HG03565 (cell line): ENCODE measurements around the gene DMRT2.

Source experiments
- ATAC-seq: cut with Tn5 transposase; IDR thresholded peaks from one replicate; pipeline ENCODE4 v1.9.1; 2021; ENCODE audit warnings: mild to moderate bottlenecking, moderate library complexity; ENCODE audit not compliant: unreplicated experiment

The DMRT2 gene

DNA sequence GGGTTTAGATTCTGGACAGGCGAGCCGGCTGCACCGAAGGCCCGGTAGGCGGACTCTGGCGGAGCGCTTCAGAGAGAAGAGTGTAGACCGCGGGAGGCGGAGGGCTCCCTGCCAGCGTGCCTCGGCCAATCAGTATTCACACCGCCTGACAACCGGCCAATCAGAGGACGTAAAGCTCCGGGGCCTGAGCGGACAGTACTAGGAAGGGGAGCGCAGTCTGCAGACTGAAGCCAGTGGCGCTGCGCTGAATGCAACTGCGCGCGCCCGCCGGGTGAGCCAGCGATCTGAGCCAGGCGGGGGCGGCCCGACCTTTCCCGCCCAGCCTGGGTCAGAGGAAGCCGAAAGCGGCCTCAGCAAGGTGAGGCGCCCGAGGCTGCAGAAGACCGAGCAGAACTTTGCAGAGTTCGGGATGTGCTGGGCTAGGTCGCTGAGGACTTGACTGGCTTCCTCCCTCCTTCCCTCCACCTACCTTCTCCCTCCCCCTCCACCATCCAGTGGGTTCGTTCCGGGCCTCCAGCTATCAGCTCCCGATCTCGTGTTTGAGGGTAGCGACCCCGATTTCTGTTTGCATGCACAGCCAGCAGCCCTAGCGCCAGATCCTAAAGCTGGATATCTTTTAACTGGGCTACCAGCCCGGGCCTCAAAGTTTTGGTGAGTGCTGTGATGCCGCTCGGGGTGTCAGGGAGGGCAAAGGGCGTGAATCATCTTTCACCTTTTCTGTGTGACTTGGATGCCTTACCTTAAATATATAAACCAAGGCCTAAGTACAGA is at the start of gene DMRT2:
TSS of gene DMRT2 (plus strand) at position 233 of the 771 bp plus-strand sequence. CDS start 1,257 bp downstream, outside the sequence.
- ATAC-seq, result peak; percentile 60

DNA sequence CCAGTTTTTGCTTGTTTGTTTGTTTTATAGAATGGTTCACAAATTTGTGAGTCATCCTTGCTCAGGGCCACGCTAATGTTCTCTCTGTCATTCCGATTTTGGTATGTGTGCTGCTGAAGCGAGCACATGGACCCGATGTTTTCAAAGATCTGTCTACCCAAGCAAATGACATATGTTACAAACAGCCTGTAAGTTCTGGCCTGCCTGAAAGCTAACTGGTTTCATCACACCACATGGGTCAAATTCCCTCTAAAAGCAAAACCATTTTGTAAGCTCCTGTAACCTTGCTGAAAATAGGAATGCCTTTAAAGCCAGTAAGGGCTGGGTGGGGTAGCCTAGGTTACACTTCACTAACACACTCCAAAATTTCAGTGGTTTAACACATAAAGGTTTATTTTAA is 48.3 kb upstream of the DMRT2 start:
- ATAC-seq, result no peak

DNA sequence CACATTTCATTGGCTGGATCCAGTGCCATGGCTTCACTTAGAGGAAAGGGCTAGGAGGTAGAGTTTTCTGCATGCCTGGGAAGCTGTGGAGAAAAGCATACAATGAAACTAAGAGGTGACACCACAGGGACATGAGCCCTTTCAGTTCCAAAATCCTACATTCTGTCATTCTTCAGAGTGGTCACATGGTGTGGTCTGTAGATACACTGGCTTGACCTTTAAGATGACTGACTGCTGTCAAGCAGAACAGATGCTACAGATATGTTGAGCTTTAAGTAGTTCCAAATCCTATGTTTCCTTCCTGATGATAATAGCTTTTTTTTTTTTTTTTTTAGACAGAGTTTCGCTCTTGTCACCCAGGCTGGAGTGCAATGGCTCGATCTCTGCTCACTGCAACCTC is 47.5 kb upstream of the DMRT2 start:
- ATAC-seq, result no peak

DNA sequence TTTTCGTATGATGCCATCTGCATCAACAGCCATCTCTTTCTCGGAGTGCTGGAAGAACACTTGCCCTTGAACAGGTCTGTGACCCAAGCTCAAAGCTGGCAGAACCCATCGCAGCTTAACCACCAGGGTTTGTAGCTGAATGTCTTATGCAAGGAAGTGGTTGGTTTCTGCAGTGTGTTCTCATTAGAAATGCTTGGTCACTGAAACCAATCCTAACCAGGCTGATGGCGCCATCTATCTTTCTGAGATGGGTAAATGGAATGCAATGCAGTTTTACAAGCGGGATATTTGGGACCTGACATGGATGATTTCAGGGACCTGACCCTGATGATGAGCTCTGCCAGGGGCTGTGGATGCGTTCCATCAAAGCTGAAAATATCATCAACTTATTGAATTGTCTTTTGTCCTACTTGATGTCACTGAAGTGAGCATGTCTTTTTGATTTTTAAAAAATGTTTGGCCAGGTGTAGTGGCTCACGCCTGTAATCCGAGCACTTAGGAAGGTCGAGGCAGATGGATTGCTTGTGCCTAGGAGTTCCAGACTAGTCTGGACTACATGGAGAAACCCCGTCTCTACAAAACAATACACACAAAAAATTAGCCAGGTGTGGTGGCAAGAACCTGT is 45.0 kb upstream of the DMRT2 start:
- peak; percentile 42 for ATAC-seq

DNA sequence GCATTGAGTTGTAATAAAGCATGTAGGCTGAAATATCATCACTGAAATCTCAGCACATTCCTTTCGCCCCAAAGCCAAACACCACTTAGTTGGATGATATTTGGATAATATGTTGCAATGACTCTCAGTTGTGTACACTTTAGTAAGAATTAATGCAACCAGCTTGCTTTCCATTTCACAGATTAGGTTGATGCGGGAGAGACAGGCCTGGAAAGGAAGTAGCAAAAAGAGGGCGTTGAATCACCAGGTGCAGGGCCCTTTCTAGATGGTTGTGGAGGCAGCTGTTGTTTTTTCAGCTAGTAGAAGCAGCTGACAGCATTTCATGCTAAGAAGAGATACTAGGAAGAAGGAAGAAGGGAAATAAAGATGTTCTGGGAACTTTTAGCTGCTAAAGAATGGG is 42.8 kb upstream of the DMRT2 start:
- no peak for ATAC-seq

DNA sequence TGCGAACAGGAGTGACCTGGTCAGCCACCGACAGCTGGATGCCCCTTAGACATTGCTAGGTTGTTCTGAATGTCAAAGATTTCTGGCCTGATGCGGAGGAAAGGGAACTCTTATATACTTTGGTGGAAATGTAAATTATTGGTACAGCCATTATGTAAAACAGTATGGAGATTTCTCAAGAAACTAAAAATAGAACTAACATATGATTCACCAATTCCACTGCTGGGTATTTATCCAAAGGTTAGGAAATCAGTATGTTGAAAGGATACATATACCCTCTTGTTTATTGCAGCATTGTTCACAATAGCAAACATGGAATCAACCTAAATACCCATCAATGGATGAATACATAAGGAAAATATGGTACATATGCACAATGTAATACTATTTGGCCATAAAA is 41.9 kb upstream of the DMRT2 start:
- ATAC-seq, result no peak

DNA sequence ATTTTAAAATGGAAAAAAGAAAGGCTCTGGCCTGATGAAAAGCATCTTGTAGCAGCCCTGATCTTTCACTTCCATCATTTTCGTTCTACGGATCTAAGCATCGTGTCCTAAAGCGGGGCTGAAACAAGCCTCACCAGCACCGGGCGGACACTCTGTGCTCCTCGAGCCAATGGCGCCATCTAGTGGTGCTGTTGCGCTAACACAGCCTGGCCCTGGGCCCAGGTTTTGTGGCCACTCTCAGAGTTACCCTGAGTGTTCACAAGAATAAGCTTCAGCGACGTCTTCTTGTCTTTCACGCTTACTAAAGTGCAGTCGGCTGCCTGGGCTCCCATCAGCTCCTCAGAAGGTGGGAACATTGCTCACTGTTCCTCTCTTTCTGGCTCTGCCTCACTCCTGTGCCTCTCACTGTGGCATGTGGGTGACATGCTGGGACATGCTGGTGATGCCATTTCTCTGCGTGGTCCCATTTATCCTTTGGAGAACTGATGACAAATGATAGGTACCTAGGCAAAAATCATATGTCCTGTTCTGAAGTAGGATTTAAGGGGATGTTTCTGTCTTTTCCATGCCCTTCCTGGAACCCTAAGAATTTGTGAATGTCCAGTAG is 41.0 kb upstream of the DMRT2 start:
- peak; percentile 91 for ATAC-seq

DNA sequence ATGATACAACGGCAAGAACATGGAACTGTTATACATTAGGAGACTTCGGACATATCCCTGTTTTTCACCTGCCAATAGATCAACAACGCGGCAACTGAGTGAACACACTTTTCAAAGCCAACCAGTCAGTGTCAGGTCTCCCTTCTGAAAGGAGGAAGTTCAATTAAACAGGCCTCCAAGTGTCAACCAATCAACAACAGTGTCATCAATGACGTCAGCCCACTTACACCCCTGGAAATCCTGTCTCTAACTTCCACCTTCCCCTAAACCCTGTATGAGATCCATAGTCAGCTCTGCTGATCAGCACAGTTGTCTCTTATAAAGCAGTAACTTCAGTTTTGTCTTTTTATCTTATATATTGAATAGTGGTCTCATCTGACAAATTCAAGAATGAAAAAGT is 37.1 kb upstream of the DMRT2 start:
- no peak for ATAC-seq

DNA sequence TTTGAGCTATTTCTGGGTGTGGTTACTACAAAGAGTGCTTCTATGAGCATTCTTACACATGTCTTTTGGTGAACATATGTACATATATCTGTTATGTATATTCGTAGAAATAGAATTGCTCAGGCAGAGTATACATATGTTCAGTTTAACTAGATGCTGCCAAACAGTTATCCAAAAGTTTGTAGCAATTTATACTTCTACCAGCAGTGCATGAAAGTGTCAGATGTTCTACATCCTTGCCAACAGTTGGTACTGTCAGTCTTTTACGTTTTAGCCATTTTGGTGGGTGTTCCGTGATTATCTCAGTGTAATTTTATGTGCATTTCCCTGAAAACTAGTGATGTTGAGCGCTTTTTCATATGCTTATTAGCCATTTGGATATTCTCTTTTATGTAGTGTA is 35.9 kb upstream of the DMRT2 start:
- ATAC-seq, result no peak

DNA sequence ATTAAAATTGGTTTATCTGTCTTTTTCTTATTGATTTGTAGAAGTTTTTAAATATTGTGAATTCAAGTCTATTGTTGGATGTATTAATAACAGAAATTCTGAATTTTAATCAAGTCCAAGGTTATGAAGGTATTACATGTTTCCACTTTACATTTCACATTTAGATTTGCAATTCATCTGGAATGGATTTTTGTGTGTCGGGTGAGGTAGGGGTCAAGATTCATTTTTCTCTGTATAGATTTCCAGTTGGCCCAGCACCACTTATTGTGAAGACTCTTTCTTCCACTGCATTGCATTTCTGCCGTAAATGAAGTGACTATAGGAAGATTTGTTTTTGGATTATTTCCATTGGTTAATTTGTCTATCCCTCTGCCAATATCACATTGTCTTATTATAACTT is 35.5 kb upstream of the DMRT2 start:
- ATAC-seq, result no peak

DNA sequence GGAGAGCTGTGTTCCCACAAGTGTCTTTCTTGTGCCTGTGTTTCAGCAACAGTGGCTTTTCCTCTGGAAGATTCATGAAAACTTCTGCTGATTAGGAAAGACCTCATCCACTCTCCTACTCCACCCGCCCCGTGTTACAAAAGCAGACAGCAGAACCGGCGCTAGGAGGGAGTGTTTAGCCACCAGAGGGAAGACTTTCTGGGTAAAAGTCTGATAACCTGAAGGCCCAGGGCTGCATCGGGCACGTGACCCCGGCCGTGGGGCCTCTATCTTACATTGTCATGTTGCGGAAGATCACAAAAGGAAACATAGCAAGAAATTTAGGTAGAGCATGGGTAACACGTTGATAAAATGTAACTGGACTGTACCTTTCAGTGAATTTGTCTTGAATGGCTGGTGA is 32.0 kb upstream of the DMRT2 start:
- ATAC-seq, result no peak

DNA sequence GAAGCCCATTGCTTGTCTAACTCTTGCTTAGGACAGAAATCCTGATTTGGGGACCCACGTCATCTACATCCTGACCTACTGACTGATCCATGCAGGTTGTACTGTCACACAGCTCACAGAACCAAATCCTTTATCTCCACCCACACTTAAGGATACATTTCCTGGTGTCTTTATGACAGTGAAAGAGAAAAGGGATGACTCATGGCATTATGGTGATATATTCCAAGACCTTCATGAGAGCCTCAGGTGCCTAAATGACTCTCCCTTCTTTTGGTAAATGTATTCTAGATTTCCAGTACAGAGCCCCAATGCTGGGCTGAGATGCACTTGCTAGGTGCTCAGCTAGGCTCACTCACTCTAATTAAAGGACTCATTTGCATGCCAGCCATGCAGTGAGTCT is 26.0 kb upstream of the DMRT2 start:
- ATAC-seq, result no peak

DNA sequence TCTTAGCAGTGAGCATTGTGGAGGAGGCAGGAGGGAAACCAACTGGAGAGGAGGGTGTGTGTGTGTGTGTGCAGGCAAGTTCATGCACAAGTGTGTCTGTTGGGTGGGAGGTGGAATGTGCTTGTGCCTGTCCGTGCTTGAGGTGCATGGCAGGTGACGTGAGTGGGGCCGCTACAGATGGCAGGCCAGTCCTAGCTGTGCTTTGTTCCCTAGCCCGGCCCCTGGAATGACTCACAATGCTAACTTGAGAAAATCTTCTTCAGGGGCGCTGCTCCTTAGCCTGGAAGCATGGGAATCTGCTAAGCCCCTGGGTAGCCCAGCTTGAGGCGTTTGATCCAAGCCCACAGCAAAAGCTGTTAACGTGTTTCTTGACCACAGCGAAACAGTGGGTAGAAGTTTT is 25.0 kb upstream of the DMRT2 start:
- no peak for ATAC-seq

DNA sequence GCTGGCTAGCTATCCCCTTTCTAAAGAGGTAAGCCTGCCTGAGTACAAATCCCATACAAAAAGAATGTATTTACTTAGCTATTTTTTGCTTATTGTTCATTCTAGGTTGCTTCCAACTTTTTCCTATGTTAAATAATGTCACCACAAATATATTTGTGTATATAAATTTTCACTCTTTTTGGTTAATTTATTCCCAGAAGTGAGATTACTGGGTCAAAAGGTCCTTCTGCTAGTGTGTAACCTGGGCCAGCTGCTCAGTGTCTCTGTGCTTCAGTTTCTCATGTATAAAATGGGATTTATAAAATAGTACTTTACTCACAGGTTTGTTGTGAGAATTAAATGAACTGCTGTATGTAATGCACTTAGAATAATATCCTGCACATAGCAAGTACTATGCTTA is 23.9 kb upstream of the DMRT2 start:
- ATAC-seq, result no peak

DNA sequence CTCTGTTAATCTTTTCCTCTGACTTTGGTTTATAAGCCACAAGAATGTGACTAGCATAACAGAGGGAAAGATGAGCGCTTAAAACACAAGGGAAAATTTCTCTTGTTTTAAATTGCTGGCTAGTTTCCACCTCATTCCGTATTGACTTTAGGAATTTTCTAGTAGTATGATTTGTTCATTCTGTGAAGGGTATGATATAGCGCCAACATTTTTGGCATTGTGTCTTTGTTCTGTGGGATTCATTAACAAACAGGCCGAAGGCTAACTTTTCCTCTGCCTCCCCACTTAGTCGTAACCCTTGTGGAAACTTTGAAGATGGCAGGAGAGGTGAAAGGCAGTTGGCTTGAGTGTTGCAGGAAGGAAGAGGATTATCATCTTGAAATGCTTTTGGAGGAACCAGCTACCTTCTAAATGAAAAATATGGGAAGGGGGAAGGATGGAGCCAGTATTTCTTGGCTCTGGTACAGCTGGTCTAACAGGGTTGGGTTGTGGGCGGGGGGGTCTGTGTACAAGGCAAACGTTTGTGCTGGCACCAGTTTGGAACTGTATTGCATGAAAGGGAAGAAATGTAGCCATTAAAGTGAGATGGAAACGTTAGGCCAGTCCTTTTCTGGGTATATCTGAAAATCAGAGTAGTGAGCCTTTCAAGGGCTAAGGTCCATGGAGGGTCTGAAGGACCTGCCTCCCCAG is 21.5 kb upstream of the DMRT2 start:
- no peak for ATAC-seq

DNA sequence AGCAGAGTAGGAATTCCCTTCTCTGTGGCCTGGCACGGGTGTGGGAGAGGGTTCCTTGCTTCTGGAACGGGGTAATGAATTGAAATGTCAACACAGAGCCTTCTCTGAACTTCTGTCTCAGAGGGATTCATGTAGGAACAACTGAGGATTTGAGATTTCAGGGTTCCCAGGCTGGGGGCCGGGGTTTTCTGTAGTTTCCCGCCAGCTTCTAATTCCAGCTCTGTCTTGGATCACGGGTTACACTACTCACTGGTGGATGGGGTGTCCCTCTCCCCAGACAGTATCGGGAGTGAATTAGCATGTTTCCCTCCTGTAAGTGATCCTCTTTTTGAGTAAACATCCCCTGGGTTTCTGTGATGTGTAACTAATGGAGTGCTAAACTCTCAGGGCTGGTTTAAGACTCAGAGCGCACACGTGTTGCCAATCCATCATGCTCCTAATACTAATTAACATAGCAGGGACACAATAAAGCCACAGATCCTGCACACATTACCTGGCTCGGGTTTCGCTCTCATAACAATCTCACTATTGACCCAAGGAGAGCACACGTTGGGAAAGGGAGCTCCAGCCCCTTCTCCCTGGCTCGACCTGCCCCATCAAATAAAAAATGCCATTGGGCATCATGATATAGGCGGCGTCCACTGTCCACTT is 18.1 kb upstream of the DMRT2 start:
- no peak for ATAC-seq

DNA sequence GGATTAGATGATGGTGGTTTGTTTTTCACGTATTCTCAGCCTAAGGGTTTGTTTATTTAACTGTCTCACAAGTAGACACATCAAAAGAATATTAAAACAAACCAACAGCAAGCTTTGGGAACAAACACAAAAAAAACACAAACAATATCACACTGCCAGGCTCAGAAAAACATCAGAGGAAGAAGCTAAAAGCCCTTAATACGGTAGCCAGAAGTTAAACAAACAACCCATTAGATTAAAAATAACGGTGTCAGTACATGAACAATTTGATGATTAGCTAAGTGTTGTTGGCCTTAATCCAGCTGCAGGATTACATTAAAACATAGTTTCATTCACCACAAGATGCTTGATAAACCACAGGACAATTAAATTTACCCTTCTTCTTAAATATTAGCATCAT is 15.9 kb upstream of the DMRT2 start:
- ATAC-seq, result no peak

DNA sequence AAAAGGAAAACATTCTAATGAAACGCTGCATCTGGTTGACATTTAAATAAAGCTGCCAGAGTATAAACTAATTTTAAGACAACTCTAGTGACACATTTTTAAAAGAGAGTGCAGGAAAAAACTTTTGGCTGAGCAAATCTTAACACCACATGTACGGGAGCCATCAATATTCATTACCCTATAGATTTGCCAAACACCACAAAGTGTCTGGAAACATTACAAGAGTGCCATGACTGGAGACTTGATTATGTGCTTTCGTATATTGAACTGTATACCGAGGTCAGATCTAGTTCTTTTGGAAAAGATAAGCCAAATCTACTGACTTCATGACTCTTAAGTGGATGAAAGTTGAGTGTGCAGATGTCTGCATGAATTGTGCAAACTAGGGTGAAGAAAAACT is 10.6 kb upstream of the DMRT2 start:
- ATAC-seq, result no peak

DNA sequence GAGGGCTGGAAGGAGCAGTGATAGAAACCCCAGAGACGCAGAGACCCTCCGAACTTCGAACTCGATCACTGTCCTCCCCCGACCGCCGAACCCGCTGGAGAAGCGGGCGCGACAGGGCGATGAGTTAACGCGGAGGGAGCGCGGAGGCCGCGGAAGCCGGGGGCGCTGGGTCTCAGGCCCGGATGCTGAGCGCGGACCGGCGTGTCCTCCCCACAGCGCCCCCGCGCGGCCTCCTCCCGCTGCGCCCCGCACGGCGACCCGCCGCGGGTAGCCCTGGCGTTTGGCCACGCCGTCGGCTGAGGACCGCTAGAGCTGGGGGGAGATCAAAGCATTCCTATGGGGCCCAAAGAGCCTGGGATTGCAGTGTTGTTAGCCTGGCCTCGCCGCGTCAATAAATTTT is 7.7 kb upstream of the DMRT2 start:
- no peak for ATAC-seq

DNA sequence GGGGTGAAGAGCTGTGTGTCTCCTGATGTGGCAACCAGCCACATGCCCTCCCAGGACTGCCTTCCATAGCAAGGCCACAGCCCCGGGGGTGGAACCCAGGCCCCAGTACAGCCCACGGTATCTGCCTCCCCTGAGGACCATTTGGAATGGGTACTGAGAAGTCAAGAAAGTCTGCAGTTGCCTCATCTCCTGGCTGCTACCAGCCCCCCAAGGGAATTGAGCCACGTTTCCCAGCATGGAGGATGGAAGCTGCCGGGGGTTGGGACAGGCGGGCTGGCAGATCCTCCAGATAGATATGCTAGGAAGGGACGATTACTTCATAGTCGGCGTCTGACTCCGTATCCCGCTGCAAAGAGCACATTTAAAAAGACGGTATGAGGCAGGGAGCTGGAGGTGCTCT is 5.5 kb upstream of the DMRT2 start:
- ATAC-seq, result no peak
